Measurements from ENCODE around the gene ADCY9.
A peak's percentile ranks its signal among the peaks of the same experiment; 100 is the strongest.

ADCY9 gene

DNA sequence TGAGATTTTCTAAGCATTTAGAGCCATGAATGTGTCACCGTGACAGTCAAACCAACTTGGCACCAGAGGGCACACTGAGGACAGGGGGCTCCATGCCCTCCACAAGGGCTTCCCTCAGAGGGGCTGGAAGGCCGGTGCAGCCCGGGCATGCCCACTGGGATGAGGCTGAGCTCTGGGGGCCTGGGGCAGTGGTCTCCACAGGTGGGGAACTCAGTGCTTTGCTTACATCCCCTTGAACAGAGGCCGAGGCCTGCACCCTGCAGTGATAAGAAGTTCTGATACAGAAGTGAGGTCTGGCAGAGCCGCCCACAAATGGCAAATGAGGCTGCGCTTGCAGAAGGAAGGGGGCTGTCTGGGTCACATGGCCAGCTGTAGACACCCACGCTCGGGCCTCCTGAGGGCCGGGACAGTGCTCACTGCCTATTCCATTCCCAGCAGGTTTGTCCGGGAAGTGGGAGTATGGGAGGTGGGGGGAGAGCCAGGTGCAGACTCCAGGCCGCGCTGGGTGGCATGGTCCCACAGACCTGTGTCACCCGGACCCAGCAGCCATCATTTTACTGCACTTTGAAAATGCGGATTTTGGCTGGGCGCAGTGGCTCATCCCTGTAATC lies 118.9 kb downstream of the ADCY9 start:
- H3K27me3 Mint-ChIP-seq (ENCODE audit: low read depth): no peaks in the 10 kb centered on the region
- H3K9me3 Mint-ChIP-seq: no peaks in the 10 kb centered on the region
- DNase-seq (ENCODE audit: low spot score): no peak
- no peak overlapping the region for H3K27ac Mint-ChIP-seq
- no peak overlapping the region for H3K4me3 Mint-ChIP-seq
- H3K36me3 Mint-ChIP-seq (ENCODE audit: low read depth): no peaks in the 10 kb centered on the region
- peaks cover 23% of the 10 kb centered on the region for H3K4me1 Mint-ChIP-seq (ENCODE audit: low read depth)

DNA sequence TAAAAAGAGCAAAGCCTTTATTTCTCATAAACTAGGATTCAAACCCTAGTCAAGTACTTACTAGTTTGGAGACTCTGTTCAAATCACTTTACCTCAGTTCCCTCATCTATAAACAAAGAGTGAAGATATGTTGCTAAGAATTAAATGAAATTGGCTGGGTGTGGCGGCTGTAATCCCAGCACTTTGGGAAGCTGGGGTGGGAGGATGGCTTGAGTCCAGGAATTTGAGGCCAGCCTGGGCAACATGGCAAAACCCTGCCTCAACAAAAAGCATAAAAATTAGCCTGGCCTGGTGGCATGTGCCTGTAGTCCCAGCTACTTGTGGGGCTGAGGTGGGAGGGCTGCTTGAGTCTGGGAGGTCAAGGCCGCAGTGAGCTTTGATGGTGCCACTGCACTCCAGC lies 121.2 kb downstream of the ADCY9 start:
- Mint-ChIP-seq H3K4me1 (ENCODE audit: low read depth) (peaks cover 14% of the 10 kb centered on the region), H3K27me3 (ENCODE audit: low read depth) (no peaks in the 10 kb centered on the region), H3K27ac (no peak overlapping the region), H3K9me3 (no peaks in the 10 kb centered on the region), H3K4me3 (no peak overlapping the region), H3K36me3 (ENCODE audit: low read depth) (no peaks in the 10 kb centered on the region)
- no peak for DNase-seq (ENCODE audit: low spot score)

DNA sequence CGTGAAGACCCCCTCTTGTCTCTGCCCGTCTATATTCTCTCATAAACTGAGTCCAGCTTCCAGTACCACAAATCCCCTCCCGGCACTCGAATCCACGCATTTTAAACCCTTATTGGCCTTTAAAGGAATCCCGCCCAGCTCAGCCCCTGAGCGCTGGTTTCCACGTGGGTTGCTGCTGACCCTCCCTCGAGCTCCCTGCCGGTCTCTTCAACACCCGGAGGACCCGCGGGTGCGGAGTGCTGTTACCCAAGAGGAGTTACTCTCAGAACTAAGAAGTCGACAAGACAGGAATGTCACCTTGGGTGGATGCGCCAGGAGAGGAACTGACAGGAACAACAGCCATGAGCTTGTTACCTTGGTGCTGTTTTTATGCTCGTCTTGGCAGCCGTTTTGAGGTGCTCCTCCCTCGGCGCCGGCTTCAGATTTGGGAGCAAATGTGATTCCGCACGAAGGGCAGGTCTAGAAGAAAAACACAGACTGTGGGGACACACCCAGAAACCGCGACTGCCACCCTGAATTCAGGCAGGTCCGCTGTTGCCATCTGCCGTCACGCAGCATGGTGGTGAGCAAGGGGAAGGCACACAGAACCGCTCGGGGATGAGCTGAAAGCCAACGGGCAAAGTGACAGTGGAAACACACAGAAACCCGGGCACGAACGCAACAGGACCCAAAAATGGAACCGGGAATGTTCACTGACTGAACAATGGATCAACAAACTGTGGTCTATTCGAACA lies 123.0 kb downstream of the ADCY9 start:
- Mint-ChIP-seq H3K4me1 (ENCODE audit: low read depth) (no peaks in the 10 kb centered on the region), H3K4me3 (no peak overlapping the region), H3K36me3 (ENCODE audit: low read depth) (no peaks in the 10 kb centered on the region), H3K9me3 (no peaks in the 10 kb centered on the region), H3K27ac (no peak overlapping the region), H3K27me3 (ENCODE audit: low read depth) (no peaks in the 10 kb centered on the region)
- DNase-seq (ENCODE audit: low spot score): no peak

DNA sequence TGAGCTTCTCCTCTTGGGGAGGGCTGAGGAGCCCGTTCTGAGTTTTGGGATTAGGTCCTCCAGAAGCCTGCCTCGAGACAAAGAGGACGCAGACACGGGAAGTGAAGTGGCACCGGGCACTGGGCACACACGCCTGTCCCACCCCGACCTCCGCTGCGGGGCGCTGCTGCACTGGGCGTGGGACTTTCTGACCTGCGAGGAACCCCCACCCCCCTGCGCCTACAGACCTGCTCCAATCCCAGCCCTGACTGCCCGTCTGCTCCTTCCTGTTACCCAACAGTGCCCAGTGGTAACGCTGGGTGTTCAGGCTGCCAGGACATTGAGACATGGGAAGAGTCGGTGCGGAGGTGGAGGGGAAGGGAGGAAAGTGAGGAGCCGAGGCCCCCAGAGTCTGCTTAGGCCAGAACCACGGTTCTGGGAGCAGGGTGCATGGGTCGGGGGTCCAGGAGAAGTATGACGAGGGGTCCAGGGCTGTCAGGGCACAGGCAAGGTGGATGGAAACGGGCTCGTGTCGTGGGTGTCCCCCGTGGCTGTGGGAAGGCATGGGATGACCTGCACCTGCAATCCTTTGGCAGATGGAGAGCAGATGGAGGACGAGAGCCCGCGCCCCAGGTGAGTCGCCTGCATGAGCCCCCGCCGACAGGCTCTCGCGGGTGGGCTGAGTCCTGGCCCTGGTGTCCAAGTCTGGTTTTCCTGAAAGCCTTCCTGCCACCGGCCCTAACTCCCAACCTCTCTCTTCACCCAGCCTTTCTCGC lies 123.8 kb downstream of the ADCY9 start:
- Mint-ChIP-seq H3K36me3 (ENCODE audit: low read depth) (no peaks in the 10 kb centered on the region), H3K9me3 (no peaks in the 10 kb centered on the region), H3K4me3 (no peak overlapping the region), H3K4me1 (ENCODE audit: low read depth) (no peaks in the 10 kb centered on the region), H3K27me3 (ENCODE audit: low read depth) (no peaks in the 10 kb centered on the region), H3K27ac (no peak overlapping the region)
- no peak for DNase-seq (ENCODE audit: low spot score)

DNA sequence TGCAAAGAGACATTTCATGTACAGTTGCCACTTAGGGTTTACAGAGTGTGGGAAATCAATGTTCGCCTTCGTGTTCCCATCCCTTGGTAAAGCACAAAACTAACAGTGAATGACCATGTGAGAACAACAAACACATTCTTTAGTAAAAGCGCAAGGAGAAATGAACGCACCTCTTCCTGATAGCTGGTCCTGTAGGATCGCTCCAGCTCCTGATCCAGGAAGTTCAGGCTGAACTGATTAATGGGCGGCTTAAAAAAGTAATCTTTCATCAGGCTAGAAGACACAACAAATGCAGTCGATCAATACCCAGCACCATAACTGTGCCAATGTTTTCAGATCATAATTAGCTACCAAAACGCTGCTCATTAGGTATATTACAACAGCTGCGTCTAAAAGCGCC lies 127.4 kb downstream of the ADCY9 start:
- H3K4me3 Mint-ChIP-seq: no peak overlapping the region
- H3K27me3 Mint-ChIP-seq (ENCODE audit: low read depth): no peaks in the 10 kb centered on the region
- no peaks in the 10 kb centered on the region for H3K9me3 Mint-ChIP-seq
- no peaks in the 10 kb centered on the region for H3K4me1 Mint-ChIP-seq (ENCODE audit: low read depth)
- no peak for DNase-seq (ENCODE audit: low spot score)
- H3K27ac Mint-ChIP-seq: no peak overlapping the region
- H3K36me3 Mint-ChIP-seq (ENCODE audit: low read depth): no peaks in the 10 kb centered on the region

DNA sequence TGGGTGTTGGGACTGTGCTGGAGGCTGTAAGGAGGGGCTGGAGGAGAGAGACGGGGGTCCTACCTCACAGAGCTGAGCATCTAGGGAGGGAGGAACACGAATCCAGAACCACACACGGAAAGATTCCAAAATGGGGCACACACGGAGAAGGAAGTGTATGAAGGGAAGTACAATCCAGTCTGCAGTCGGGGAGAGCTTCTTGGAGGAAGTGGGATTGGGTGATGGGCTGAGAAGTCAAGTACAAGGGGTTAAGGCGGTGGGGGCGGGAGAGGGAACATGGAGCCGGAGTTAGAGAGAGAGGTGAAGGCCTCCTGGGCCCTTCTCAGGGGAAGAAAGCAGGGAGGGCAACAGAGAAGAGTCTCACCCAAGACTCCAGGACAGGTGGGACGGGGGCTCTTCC lies 128.2 kb downstream of the ADCY9 start:
- Mint-ChIP-seq H3K36me3 (ENCODE audit: low read depth) (no peaks in the 10 kb centered on the region), H3K4me3 (no peak overlapping the region), H3K4me1 (ENCODE audit: low read depth) (no peaks in the 10 kb centered on the region), H3K27me3 (ENCODE audit: low read depth) (no peaks in the 10 kb centered on the region), H3K9me3 (no peaks in the 10 kb centered on the region), H3K27ac (no peak overlapping the region)
- no peak for DNase-seq (ENCODE audit: low spot score)

DNA sequence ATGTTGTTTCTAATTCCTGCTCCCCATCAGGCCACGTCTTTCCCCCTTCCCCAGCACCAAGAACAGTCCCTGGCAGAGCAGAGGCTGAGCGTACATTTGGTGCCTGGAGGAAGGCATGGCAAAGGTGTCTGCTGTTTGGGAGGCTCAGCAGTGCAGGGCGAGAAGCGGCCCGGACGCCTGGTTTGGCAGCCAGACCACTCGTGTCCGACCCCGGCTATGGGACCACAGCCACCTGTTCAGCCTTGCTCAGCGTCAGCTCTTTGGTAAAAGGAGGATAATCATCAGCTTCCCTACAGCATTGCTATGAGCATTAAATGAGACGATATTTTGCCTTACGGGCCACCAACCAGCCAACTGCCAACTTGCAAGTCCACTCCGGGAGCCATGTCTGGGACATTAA lies 129.0 kb downstream of the ADCY9 start:
- H3K9me3 Mint-ChIP-seq: no peaks in the 10 kb centered on the region
- no peak for DNase-seq (ENCODE audit: low spot score)
- H3K27me3 Mint-ChIP-seq (ENCODE audit: low read depth): no peaks in the 10 kb centered on the region
- H3K4me1 Mint-ChIP-seq (ENCODE audit: low read depth): no peaks in the 10 kb centered on the region
- no peak overlapping the region for H3K4me3 Mint-ChIP-seq
- H3K36me3 Mint-ChIP-seq (ENCODE audit: low read depth): no peaks in the 10 kb centered on the region
- no peak overlapping the region for H3K27ac Mint-ChIP-seq

DNA sequence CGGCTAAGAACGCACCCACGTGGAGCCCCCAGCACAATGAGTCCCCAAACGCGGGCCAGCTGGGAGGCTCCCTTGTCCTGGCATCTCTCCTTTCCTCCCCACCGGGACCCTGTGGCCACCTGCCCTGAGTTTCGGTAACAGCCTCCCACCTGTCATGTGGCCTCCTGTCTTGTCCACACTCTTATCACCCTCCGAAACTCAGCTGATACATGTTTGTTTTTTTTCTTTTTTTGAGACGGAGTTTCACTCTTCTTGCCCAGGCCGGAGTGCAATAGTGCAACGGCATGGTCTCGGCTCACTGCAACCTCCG lies 130.1 kb downstream of the ADCY9 start:
- no peaks in the 10 kb centered on the region for H3K36me3 Mint-ChIP-seq (ENCODE audit: low read depth)
- H3K4me1 Mint-ChIP-seq (ENCODE audit: low read depth): no peaks in the 10 kb centered on the region
- H3K9me3 Mint-ChIP-seq: no peaks in the 10 kb centered on the region
- no peak overlapping the region for H3K27ac Mint-ChIP-seq
- H3K4me3 Mint-ChIP-seq: no peak overlapping the region
- no peaks in the 10 kb centered on the region for H3K27me3 Mint-ChIP-seq (ENCODE audit: low read depth)
- no peak for DNase-seq (ENCODE audit: low spot score)

DNA sequence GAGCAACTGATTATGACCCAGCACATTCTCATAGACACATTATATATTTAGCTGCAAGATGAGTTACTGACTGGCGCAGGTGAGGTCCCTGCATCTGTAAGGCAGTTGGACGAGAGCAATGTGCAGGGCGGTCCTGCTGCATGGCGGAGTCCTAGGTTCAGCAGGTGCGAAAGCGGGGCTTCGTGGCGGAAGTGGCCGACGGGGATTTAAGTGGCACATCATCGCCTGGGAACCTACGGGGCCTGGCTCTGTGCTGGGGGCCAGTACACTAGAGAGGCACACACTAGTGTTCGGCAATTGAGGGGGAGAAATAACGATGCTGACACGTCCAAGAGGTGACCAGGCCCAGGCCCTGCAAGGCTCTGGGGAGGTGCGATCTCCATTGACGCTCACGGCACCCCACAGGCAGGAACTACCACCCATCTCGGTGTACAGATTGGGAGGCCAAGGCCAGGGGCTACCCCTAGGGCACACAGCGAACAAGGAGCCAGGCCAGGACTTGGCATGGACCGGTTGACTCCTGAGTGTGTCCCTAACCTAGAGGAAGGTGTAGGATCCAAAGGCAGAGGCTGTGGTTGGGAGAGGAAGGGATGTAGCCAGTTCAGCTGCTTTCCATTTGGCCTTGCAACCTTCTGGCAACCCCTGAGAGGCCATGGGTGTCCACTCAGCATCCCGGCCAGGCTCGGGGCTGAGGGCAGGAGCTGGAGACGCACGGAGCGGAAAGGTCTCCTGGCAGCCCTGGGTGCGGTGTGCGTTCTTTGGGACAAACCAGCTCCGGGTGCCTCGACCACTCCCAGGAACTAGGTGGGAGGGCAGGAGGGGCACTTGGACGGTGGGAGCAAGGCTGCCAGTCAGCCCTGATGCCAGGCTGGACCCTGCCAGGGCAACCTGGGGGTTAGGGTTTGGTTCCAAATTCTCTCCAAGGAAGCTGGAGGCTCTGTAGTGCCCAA lies 131.9 kb downstream of the ADCY9 start:
- H3K27ac Mint-ChIP-seq: no peak overlapping the region
- no peaks in the 10 kb centered on the region for H3K36me3 Mint-ChIP-seq (ENCODE audit: low read depth)
- no peak for DNase-seq (ENCODE audit: low spot score)

DNA sequence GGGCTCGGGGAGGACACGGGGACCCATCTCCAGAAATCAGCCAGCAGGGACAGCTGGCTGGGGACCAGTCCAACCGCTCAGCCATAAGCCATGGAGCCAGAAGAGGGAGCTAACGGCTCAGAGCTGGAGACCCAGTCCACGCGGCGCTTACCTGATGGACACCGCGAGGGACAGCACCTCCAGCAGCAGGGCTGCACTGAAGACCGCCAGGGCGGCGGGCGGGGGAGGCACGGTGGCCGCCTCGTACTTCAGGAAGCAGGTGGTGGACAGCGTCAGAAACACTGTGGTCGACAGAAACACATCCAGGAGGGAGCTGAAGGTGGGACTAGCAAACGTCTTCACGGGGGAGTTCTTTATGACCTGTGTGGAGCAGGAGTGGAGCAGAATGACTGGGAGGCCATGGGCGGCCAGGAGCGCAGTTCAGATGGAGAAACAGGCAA lies 133.1 kb downstream of the ADCY9 start:
- Mint-ChIP-seq H3K27me3 (ENCODE audit: low read depth) (no peaks in the 10 kb centered on the region), H3K4me1 (ENCODE audit: low read depth) (no peaks in the 10 kb centered on the region), H3K36me3 (ENCODE audit: low read depth) (no peaks in the 10 kb centered on the region), H3K9me3 (no peaks in the 10 kb centered on the region), H3K27ac (no peak overlapping the region), H3K4me3 (no peak overlapping the region)
- DNase-seq (ENCODE audit: low spot score): peak; percentile 33

More for the DNA sequence above, 131.9 kb downstream of the ADCY9 start:
- Mint-ChIP-seq H3K27me3 (ENCODE audit: low read depth) (no peaks in the 10 kb centered on the region), H3K4me3 (no peak overlapping the region), H3K9me3 (no peaks in the 10 kb centered on the region), H3K4me1 (ENCODE audit: low read depth) (no peaks in the 10 kb centered on the region)

DNA sequence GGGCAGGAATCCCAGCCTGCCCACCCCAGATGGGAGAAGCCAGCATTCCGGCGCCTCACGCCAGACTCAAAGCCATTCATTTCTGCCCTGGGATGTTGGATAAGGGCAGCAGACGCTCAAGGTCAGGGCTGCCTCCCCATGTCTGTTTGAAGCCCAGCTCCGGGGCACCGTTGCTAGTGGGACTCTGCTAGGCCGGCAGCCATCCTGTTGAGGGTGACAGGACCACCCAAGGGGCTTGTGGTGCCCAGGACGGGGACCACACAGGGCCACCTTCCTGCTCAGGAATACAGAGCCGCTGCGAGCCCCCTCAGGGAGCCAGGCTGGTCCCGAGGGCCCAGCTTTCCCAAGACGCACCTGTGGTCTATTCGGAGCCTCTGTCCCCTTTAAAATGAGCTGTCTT lies 134.0 kb downstream of the ADCY9 start:
- Mint-ChIP-seq H3K36me3 (ENCODE audit: low read depth) (no peaks in the 10 kb centered on the region), H3K4me3 (no peak overlapping the region), H3K9me3 (no peaks in the 10 kb centered on the region), H3K27me3 (ENCODE audit: low read depth) (no peaks in the 10 kb centered on the region), H3K4me1 (ENCODE audit: low read depth) (no peaks in the 10 kb centered on the region), H3K27ac (no peak overlapping the region)
- DNase-seq (ENCODE audit: low spot score): no peak

DNA sequence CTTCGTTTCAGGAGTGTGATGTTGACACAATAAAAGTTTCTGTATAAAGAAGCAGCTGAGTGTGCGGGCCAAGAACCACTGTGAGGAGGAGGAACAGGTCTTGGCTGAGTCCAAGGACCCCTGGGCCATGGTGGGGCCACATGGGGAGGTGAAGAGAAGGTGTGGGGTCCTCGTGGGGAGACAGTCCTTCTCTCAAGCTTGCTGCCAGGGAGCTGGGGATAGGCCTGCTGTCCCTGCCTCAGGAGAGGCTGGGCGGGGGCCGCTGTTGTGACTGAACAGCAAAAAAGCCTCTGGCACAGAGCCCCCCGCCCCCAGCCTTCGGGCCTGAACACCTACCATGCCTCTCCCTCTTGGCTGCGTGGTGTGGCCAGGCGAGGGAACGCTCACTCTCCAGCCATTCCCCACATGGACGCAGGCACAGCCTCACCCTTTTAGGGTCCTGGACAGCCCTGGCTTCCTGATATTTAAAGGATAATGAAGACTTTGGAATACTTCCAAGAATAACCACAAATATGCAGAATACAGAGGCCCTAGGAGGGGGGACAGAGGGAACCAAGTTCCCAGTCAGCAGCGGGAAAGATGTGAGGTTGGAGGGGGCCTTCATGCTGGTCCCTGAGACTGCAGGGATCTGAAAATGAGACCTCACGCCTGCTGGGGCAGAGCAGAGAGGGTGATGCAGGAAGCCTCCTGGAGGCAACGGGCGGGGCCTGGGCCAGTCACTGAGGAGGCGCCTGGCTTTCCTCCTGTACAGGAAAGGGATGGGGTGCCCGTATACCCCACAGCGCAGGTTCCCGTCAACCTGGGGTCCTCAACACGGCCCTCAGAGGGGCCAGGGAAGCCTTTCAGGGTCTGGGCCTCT lies 135.8 kb downstream of the ADCY9 start:
- H3K4me1 Mint-ChIP-seq (ENCODE audit: low read depth): no peaks in the 10 kb centered on the region
- no peaks in the 10 kb centered on the region for H3K27me3 Mint-ChIP-seq (ENCODE audit: low read depth)
- no peak overlapping the region for H3K27ac Mint-ChIP-seq
- no peak overlapping the region for H3K4me3 Mint-ChIP-seq
- H3K9me3 Mint-ChIP-seq: no peaks in the 10 kb centered on the region
- no peaks in the 10 kb centered on the region for H3K36me3 Mint-ChIP-seq (ENCODE audit: low read depth)
- no peak for DNase-seq (ENCODE audit: low spot score)

DNA sequence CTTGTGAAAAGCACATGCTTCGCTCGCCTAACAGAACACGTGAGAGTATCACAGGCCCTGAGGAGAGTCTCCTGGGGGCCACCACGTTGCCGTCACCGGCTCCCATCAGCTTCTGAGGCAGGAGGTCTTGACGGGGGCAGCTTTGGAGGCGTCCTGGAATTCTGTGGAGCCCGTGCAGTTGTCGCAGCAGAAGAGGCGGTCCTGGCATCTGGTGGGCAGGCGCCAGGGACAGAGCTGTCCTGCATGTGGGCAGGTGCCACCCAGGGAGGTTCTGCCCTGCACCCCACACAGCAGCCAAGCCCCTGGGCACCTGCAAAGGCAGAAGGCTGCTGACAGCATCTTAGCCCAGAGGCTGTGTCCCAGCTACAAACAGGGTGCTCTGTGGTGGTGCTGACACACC lies 136.7 kb downstream of the ADCY9 start:
- no peaks in the 10 kb centered on the region for H3K9me3 Mint-ChIP-seq
- no peak overlapping the region for H3K27ac Mint-ChIP-seq
- no peak for DNase-seq (ENCODE audit: low spot score)
- no peak overlapping the region for H3K4me3 Mint-ChIP-seq
- no peaks in the 10 kb centered on the region for H3K4me1 Mint-ChIP-seq (ENCODE audit: low read depth)
- no peaks in the 10 kb centered on the region for H3K27me3 Mint-ChIP-seq (ENCODE audit: low read depth)
- peaks cover under 1% of the 10 kb centered on the region for H3K36me3 Mint-ChIP-seq (ENCODE audit: low read depth)
